Measurements from ENCODE around the gene PROP1.
"Not testable (repeated sequence)": the region's sequence is repeated elsewhere in the genome, so short reads cannot be mapped to it uniquely, and the experiment has no call there.

The PROP1 gene

DNA sequence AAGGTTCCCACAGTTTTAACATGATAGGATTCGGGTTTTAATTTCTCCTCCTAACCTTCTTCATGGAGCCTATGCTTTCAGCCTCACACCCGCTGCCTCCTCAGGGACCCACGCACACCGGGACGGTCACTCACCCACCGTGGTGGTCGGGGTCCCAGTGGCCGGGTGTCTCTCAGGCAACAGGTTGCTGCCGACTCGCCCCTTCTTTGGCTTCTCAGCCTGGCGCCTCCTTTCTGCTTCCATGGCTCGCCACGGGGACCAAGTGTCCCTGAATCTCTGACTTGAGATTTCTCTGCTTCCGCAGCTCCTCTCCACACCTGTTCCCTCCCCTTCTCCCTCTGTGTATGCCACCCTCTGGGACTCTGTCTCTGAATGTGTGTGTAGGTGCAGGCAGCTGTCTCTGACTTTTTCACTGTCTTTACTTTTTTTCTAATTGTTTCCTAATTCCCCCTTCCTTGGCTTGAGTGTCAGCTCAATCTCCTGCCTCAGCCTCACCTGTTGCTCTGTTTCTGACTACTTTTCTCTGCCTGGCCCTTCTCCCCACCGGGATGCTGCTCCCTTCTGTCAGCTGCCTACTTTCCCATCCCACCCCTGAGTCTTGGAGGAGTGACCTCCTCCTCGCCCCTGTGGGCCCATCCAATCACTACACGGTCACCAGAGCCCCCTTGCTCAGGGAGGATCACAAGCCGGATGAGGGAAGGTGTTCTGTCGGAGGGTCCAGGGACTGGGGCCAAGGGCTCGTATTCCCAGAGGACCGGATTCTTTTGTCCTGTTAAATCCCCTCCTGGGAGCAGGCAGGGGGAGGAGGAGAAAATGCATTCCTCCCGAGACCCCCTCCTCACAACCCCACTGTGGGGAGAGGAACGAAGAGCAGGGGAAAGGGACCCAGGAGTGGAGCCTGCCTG is at the start of gene PROP1:
Gene PROP1 (minus strand): TSS at position 552 of the 905 bp plus-strand sequence. CDS start 309 bp downstream, at position 243.
- in situ Hi-C loops (cut with HindIII; ENCODE audit: low pct_ligation_motif_present, low sequenced_read_pairs), result no loop called here
- H3K27me3 ChIP-seq (replicated peaks), result no peaks in the 10 kb centered on the region
- H3K4me3 ChIP-seq (ENCODE audit: low read depth, low read length), result no peak within 1 kb of the TSS
- no peaks in the 10 kb centered on the region for H3K36me3 ChIP-seq (replicated peaks)
- TF ChIP-seq, protein P1, sequence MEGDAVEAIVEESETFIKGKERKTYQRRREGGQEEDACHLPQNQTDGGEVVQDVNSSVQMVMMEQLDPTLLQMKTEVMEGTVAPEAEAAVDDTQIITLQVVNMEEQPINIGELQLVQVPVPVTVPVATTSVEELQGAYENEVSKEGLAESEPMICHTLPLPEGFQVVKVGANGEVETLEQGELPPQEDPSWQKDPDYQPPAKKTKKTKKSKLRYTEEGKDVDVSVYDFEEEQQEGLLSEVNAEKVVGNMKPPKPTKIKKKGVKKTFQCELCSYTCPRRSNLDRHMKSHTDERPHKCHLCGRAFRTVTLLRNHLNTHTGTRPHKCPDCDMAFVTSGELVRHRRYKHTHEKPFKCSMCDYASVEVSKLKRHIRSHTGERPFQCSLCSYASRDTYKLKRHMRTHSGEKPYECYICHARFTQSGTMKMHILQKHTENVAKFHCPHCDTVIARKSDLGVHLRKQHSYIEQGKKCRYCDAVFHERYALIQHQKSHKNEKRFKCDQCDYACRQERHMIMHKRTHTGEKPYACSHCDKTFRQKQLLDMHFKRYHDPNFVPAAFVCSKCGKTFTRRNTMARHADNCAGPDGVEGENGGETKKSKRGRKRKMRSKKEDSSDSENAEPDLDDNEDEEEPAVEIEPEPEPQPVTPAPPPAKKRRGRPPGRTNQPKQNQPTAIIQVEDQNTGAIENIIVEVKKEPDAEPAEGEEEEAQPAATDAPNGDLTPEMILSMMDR (IDR thresholded peaks at IDR 0.05; ENCODE audit: low read depth, low read length, missing control alignments), result no peak
- DNase-seq, result no peak
- H3K27ac ChIP-seq, result no peak within 1 kb of the TSS

DNA sequence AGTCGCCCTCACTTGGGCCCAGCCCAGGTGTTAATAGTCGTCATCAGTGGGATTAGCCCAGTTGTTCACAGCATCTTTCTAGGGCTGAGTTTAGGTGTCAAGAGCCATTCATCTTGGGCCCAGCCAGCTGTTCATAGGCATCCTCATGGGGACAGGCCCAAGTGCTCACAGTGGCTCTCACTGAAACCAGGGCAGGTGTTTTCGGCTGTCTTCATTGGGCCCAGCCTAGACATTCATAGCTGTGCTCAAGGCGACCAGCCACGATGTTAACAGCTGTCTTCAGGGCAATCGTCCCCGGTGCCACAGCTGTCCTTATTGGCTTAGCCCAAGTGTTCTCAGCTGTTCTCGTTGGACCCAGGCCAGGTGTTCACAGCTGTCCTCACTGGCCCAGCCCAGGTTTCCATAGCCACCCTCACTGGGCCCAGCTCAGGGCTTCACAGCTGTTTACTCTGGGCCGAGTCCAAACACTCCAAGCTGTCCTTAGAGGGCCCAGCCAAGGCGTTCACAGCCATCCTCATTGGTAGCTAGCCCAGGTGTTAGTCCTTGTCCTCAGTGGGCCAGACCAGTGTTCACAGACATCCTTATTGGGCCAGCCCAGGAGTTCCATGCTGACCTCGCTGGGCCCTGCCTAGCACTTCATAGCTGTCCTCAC is 23.5 kb upstream of the PROP1 start:
- H3K36me3 ChIP-seq (replicated peaks); in situ Hi-C loops (cut with HindIII; ENCODE audit: low pct_ligation_motif_present, low sequenced_read_pairs); H3K27ac ChIP-seq; H3K27me3 ChIP-seq (replicated peaks); DNase-seq; H3K4me3 ChIP-seq (ENCODE audit: low read depth, low read length): not testable (repeated sequence)

DNA sequence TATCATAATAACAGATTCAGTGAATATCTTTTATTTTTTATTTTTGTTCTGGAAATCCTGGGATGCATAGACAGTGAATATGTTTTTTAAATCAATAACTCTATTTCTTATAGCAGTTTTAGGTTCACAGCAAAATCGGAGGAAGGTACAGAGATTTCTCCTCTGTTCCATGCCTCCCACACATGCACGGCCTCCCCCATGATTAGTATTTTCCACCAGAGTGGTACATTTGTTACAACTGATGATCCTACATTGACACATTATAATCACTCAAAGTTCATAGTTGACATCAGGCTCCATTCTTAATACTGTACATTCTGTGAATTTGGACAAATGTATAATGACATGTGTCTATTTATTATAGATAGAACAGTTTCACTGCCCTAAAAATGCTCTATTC is 16.7 kb upstream of the PROP1 start:
- H3K36me3 ChIP-seq (replicated peaks); in situ Hi-C loops (cut with HindIII; ENCODE audit: low pct_ligation_motif_present, low sequenced_read_pairs); H3K27ac ChIP-seq; DNase-seq; H3K27me3 ChIP-seq (replicated peaks); H3K4me3 ChIP-seq (ENCODE audit: low read depth, low read length): not testable (repeated sequence)

DNA sequence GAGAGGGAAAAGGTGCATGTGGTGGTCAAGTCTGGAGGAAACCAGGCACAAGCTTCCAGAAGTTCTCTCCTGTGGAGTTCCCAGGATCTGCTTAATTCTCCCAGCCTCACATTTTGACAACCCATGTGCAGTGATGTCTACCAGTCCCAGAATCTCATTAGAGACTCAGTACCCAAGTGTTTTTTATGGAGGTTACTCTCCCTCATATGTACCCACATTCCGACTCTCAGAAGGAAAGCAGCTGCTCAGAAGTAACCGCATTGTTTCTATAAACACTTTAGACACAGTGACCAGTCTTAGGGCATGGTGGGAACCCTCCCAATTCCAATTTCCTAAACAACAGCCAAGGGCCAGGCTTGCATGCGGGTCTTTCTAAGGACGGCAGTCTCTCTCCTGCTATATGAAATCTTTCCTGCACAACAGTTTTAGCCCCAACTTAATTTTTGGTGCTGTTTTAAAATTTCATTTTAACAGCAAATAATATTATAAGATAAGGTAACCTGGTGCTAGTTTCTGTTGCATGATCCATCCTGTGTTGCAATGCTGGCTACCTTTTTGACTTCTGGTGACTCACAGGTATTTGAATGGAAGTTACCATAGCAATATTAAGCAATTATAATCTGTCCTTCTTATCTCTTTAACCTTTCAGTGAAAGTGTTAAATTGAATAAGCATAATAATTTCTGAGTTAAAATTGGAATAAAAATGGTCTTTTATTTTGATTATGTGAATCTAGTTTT is 15.9 kb upstream of the PROP1 start:
- in situ Hi-C loops (cut with HindIII; ENCODE audit: low pct_ligation_motif_present, low sequenced_read_pairs); H3K27ac ChIP-seq; H3K36me3 ChIP-seq (replicated peaks); H3K4me3 ChIP-seq (ENCODE audit: low read depth, low read length); H3K27me3 ChIP-seq (replicated peaks); DNase-seq: not testable (repeated sequence)

DNA sequence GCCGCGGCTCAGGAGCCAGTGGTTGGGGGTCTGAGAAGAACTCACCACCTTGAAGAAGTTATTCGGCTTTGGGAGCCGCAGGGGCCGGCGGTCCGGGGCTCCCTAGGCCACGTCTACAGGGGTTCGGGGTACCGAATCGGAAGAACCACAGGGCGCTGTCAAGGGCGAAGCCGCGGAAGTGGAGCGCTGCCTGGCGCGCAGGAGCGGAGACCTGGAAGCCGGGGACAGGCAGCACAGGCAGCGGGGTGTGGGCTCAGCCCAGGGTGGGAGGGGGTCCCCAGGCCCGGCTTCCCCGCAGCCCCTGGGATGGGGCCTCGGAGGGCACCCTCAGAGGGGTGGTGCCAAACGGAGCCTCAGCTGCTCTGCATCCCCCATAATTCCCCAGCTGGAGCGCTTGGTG is 11.2 kb upstream of the PROP1 start:
- in situ Hi-C loops (cut with HindIII; ENCODE audit: low pct_ligation_motif_present, low sequenced_read_pairs); H3K36me3 ChIP-seq (replicated peaks); DNase-seq; H3K27ac ChIP-seq; H3K27me3 ChIP-seq (replicated peaks); H3K4me3 ChIP-seq (ENCODE audit: low read depth, low read length): not testable (repeated sequence)

DNA sequence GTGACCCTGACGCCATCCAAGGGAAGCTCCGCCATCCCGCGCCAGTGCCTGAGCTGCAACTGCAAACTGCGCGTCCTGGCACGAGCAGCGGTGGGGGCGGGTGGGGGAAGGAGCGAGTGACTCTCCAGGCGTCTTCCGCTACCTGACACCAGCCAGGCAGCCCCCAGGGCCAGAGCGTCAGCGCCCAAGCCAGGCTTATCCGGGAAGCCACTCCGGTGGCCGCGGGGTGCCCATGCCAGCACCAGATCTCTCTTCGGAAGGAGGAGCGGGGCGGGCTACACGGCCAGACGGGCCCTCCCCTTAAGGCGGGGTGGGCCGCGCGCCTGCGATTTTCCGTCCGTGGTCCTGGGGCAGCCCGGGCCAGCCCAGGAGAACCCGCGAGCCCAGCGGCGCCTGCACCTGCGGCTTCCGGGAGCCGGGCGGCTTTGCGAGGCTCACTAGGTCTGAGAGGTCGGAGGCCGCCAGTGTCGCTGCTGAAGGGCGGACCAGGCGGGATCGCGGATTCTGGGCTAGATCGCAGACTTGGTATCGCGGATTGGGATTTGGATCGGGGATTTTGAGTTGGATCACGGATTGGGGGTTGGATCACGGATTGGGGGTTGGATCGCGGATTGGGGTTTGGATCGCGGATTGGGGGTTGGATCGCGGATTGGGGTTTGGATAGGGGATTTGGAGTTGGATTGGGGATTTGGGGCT is 10.6 kb upstream of the PROP1 start:
- DNase-seq; in situ Hi-C loops (cut with HindIII; ENCODE audit: low pct_ligation_motif_present, low sequenced_read_pairs): not testable (repeated sequence)

DNA sequence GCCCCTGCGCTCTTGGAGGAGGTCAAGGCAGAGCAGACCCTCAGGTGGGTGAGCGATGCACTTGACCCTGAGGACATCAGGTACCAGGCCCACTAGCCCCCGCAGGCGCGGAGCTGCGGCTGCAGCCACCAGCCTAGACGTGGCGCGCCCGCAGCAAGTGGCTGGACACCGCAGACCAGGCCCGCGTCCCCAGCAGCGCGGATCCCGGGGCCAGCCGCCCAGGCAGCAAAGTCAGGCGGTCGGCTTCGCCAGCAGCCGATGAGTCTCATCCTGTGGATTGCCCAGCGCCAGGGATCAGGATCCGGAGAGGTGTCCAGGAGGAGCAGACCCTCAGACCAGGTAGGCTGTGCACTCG is 10.1 kb upstream of the PROP1 start:
- DNase-seq; H3K4me3 ChIP-seq (ENCODE audit: low read depth, low read length); H3K36me3 ChIP-seq (replicated peaks); H3K27ac ChIP-seq; in situ Hi-C loops (cut with HindIII; ENCODE audit: low pct_ligation_motif_present, low sequenced_read_pairs); H3K27me3 ChIP-seq (replicated peaks): not testable (repeated sequence)

More for the DNA sequence above, 10.6 kb upstream of the PROP1 start:
- not testable (repeated sequence) for H3K36me3 ChIP-seq (replicated peaks); H3K27me3 ChIP-seq (replicated peaks); H3K27ac ChIP-seq
- H3K4me3 ChIP-seq (ENCODE audit: low read depth, low read length), result peak overlapping the region; percentile 26

DNA sequence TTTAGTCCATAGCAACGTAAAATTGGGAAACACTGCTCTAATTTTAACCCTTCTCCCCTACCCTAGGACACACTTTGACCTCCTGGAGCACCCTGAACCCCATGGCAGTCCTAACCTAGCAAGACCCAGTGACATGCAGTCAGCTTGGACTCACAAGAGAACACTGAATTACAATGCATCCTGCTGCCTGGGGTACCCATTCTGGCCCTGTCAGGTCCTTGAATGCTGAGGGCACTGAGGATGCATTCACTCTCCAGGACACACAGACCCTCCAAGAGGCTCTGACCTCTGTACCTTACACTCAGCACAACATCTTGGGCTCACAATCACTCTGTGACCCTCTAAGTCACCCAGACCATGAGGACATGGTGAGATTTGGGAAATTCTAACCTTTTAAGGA is 1.8 kb upstream of the PROP1 start:
- Histone ChIP-seq H3K27me3 (replicated peaks) (no peaks in the 10 kb centered on the region), H3K27ac (no peak overlapping the region), H3K4me3 (ENCODE audit: low read depth, low read length) (no peak overlapping the region), H3K36me3 (replicated peaks) (no peaks in the 10 kb centered on the region)
- DNase-seq, result no peak
- in situ Hi-C loops (cut with HindIII; ENCODE audit: low pct_ligation_motif_present, low sequenced_read_pairs), result no loop called here
- TF ChIP-seq, protein P1 (IDR thresholded peaks at IDR 0.05; ENCODE audit: low read depth, low read length, missing control alignments), result no peak

Measured in brain microvascular endothelial cell (primary cell).